VCaP (cell line): ENCODE data around the gene TRPM1.

ENCODE experiments used
- H3K27ac ChIP-seq: fragments of 450-650 bp; 2 replicates; pipeline ENCODE4 v1.5.1; 2017
- CTCF ChIP-seq: fragments of 450-650 bp; conservative IDR thresholded peaks from 2 replicates; pipeline ENCODE4 v1.5.1; 2017; ENCODE audit warnings: mild to moderate bottlenecking, moderate library complexity

Gene TRPM1

GRCh38 chr15:31081056-31081455 lies 20.5 kb downstream of the TRPM1 start:
- no peak overlapping the region for H3K27ac ChIP-seq
- TF ChIP-seq CTCF: no peak

- H3K27ac ChIP-seq: no peak overlapping the region
- no peak for TF ChIP-seq CTCF
These were observed 20.9 kb downstream of the TRPM1 start for GRCh38 chr15:31080591-31081014.

GRCh38 chr15:31079519-31079918 lies 22.0 kb downstream of the TRPM1 start:
- H3K27ac ChIP-seq: no peak overlapping the region
- no peak for TF ChIP-seq CTCF

- TF ChIP-seq CTCF: no peak
- H3K27ac ChIP-seq: no peak overlapping the region
These were observed 23.1 kb downstream of the TRPM1 start for GRCh38 chr15:31078471-31078870.

- no peak overlapping the region for H3K27ac ChIP-seq
- no peak for TF ChIP-seq CTCF
These were observed 23.6 kb downstream of the TRPM1 start for GRCh38 chr15:31077941-31078340.

GRCh38 chr15:31077181-31077580 lies 24.3 kb downstream of the TRPM1 start:
- TF ChIP-seq CTCF: no peak
- no peak overlapping the region for H3K27ac ChIP-seq

GRCh38 chr15:31074321-31074720 lies 27.2 kb downstream of the TRPM1 start:
- no peak overlapping the region for H3K27ac ChIP-seq
- no peak for TF ChIP-seq CTCF

- H3K27ac ChIP-seq: no peak overlapping the region
- no peak for TF ChIP-seq CTCF
These were observed 30.7 kb downstream of the TRPM1 start for GRCh38 chr15:31070867-31071266.
